HG02623 (cell line): ENCODE measurements around the gene ABCB11.
A peak's percentile ranks its signal among the peaks of the same experiment; 100 is the strongest.
"Not testable (repeated sequence)": the region's sequence is repeated elsewhere in the genome, so short reads cannot be mapped to it uniquely, and the experiment has no call there.

Source experiments
- ATAC-seq: cut with Tn5 transposase; IDR thresholded peaks from one replicate; pipeline ENCODE4 v1.9.1; 2021; ENCODE audit warnings: moderate library complexity; ENCODE audit not compliant: unreplicated experiment

ABCB11 gene

GRCh38 chr2:168939918-168940317 lies 91.2 kb downstream of the ABCB11 start:
- ATAC-seq = peak; percentile 63

- ATAC-seq = no peak
Measured at GRCh38 chr2:168939061-168939460, 92.1 kb downstream of the ABCB11 start.

GRCh38 chr2:168935810-168936581 lies 95.1 kb downstream of the ABCB11 start:
- ATAC-seq = no peak

DNA sequence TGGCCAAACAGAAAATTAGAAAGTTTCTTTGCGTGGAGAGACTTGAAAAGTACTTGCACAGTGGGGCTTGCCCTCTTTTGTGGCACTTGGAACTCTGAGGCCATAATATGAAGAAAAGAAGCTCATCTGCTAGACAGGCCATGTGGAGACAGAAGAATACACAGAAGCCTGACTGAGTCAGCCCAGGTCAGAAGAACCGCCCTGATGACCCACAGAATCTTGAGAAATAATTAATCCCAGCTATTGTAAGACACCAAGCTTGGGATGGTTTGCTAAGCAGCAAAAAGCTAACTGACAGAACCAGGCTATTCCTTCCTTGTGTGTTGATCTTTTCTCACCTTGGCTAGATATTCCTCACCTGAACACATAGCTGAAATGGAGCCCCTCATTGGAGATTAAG lies 96.3 kb downstream of the ABCB11 start:
- no peak for ATAC-seq

DNA sequence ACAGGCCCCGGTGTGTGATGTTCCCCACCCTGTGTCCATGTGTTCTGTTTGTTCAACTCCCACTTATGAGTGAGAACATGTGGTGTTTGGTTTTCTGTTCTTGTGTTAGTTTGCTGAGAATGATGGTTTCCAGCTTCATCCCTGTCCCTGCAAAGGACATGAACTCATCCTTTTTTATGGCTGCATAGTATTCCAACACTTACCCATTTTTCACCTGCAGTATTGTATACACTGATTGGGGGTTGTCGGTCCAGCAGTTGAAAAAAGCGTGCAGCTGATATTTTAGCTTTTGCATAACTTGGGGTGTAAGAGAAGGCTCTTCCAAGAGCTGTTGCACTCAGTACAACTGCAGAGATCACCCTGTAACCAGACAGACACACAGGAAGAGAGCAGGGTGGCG lies 99.0 kb downstream of the ABCB11 start:
- not testable (repeated sequence) for ATAC-seq

- ATAC-seq = no peak
Measured at GRCh38 chr2:168930242-168930641, 100.9 kb downstream of the ABCB11 start.

- ATAC-seq = no peak
Measured at GRCh38 chr2:168929031-168929430, 102.1 kb downstream of the ABCB11 start.

- ATAC-seq = no peak
Measured at GRCh38 chr2:168928113-168928831, 102.9 kb downstream of the ABCB11 start.

DNA sequence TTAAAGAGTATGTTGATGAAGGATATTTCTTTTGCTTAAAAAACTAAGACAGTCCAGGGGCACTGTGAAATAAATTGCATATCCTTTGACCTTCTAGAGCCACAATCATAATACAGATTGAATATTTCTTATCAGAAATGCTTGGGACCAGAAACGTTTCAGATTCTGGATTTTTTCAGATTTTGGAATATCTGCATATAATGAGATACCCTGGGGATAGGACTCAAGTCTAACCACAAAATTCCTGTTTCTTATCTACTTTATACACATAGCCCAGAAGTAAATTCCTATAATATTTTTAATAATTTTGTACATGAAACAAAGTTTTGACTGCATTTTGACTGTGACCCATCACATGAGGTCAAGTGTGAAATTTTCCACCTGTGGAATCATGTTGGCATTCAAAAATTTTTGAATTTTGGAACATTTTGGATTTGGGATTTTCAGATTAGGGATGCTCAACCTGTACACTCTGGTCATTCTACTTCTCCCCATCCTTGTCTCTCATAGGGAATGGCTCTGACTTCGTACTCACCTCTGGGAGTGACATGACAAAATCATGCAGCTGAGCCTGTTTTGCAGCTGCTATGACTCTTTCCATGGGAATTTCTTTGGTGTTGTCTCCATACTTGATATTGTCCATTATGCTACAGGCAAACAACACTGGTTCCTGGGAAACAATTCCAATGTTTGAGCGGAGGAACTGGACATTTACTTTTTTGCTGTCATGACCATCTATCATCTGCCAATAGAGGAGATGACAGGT lies 104.3 kb downstream of the ABCB11 start:
- no peak for ATAC-seq

DNA sequence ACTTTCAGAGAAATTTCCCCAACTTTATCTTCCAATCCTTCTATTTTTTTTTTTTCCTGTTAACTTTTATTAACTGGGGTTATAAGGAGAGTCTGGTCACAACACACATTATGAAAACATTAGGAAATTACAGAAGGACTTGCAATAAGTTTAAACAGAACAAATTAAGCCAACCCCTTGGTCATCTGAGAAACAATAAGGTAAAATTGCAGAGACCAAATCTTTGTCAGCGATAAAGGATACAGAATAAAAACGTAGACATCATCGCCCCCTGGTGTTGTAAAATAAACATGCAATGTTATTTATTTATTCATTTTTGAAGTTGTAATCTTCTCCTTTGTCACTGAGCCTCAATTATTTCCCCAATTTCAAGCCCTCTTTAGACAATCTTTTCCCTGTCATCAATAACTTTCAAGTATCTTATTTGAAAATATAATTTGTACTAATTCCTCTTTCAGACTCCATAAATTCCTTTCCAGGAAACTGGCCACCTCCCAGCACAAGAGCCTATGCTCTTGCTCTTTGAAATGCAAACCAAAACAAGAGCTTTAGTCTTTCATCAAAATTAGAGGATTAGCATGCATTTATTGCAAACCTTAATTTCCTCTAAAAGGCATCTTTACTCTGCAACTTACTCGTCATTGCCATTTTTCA lies 110.5 kb downstream of the ABCB11 start:
- no peak for ATAC-seq

GRCh38 chr2:168916331-168916675 lies 114.8 kb downstream of the ABCB11 start:
- no peak for ATAC-seq

- ATAC-seq = no peak
Measured at GRCh38 chr2:168915441-168916330, 115.4 kb downstream of the ABCB11 start.

- no peak for ATAC-seq
Measured at GRCh38 chr2:168913495-168913894, 117.6 kb downstream of the ABCB11 start.

- no peak for ATAC-seq
Measured at GRCh38 chr2:168912901-168913369, 118.2 kb downstream of the ABCB11 start.

DNA sequence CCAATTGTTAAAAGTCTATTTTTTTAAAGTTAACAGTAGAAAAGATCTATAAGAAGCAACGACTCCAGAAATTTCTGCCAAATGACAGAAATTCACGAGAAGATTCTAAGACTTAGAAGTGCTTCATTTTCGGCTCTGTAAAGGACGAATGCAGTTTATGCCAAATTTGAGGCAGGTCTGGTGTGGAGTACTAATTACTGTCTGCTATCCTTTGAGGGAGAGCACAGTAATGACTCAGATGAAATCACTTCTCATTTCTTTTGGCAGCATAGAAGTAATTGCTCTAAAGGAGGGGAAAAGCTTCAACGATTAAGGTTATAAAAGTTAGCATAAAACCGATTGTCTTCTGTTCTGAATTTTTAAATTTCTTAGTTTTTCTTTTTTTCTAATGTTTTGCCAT lies 118.7 kb downstream of the ABCB11 start:
- no peak for ATAC-seq

DNA sequence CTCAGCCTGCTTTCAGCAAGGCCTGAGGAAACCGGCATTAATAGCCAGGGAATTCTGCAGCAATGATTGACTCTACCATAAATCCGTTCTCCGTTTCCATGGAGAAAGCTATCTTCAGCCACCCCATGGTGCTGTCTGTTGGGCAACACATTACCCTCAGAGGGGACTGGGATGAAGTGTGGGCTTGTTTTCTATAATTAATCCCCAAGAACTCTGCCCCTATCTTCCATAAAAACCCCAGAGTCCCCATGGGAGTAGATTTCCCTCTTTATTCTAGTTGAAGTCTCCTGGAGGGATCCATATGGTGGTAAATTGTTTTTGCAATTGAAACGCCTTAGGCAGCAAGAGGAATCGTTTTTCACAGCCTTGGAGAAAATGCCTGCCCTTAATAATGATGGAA lies 120.8 kb downstream of the ABCB11 start:
- ATAC-seq = no peak

- ATAC-seq = no peak
Measured at GRCh38 chr2:168907940-168908662, 123.0 kb downstream of the ABCB11 start.

- ATAC-seq = no peak
Measured at GRCh38 chr2:168904358-168904757, 126.8 kb downstream of the ABCB11 start.

DNA sequence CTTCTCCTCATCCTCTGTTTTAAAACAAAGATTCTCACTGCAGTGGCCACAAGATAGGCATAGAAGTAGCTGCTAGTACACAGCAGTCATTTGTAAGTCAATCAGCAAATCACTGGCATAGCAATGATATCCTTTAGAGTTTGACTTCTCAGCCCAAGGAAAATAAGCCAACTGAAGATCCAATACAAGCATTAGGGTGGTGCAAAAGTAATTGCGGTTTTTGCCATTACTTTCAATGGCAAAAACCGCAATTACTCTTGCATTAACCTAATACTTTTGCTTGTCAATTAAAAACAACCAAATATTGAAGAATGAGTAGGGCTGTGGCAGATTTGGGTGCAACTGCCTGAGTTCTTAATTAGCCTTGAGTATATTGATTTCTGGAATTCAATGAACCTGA lies 127.2 kb downstream of the ABCB11 start:
- no peak for ATAC-seq

- ATAC-seq = no peak
Measured at GRCh38 chr2:168901003-168901402, 130.1 kb downstream of the ABCB11 start, which contains the start of gene G6PC2. Gene G6PC2 (plus strand): TSS chr2:168901291. CDS start chr2:168901332, 41 bp downstream.
